GM18519 (cell line): ENCODE results near the gene IL10.

Experiments used
- ATAC-seq: cut with Tn5 transposase; IDR thresholded peaks from one replicate; pipeline ENCODE4 v1.9.1; 2021; ENCODE audit warnings: mild to moderate bottlenecking, moderate library complexity; ENCODE audit not compliant: unreplicated experiment, low FRiP score

The IL10 gene

GRCh38 chr1:206772243-206772937 is at the start of gene IL10:
Gene IL10, minus strand, starts transcription at chr1:206772494. Its CDS starts 59 bp downstream, at chr1:206772435.
- no peak for ATAC-seq

GRCh38 chr1:206821493-206821892 is 49.2 kb upstream of the IL10 start:
- ATAC-seq, result no peak

DNA sequence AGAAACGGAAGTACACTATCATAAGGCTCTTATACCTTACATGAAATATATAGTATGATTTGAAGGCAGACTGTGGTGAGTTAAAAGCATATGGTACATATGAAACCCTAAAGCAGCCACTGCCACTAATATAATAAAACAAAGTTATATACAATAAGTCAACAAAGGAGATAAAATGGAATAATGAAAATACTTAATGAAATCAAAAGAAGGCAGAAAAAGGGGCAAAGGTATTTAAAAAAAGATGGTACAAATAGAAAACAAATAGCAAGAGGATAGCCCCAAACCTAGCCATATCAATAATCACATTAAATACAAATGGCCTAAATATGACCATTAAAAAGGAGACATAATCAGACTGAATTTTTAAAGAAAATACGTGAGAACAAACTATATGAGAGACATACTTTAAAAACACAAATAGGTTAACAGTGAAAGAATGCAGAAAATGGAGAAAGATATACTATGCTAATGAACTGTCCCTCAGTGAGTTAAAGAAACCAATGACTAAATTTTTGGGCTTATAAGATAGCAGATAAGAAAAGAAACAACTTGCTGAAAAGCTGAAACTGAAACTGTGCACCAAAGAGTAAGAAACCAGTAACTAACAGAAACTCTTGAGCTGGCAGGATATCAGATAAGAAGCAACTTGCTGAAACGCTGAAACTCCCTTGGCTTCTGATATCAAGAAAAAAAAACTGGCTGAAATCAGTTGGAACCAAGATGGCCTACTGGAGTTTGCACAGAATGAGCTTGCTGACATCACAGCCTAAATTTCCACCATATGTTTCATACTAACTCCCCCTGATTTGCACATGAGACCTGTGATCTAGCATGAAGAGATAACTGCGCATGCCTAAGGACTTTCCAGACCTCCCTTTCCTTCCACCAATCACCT is 44.3 kb upstream of the IL10 start:
- ATAC-seq, result peak; percentile 66

GRCh38 chr1:206814716-206815341 is 42.5 kb upstream of the IL10 start:
- ATAC-seq, result no peak

DNA sequence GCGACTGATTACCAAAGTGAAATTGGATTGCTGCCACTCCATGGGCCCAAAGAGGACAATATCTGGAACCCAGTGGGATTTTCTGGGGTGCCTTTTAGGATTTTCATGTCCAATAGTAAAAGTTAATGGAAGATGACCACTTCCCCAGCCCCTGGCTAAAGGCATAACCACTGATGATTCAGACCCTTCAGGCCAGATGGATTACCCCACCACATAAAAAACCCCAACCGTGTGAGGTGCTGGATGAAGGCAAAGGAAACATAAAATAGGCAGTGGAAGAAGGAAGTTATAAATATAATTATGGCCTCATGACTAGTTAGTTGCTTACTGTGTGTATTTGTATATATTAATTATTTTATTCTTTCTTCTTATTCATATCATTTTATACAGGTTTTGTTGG is 40.2 kb upstream of the IL10 start:
- ATAC-seq, result no peak

DNA sequence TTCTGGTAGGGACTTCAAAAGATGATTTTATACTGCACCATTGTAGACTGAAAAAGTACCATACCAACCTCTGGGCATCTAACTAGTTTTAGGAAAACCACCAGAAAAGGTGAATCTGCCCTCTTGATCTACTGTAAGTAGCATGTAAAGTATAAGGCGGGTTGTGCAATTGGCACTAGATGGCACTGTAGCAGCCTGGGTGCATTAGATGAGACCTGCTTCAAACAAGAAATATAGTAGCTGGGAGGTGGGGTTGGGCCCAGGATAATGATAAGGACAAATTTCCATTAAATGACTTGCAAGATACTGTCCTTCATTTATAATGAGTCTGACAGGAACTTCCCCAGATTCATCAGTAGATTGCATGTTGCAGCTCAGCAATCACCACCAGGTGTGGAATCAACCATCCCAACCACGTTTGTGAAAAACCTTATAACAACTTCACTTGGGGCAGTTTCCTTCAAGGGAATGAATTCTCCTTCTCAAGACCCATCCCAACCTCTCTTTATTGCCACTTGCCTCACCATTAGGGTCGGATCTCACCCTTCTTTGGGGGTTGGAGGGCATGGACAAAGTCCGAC is 37.3 kb upstream of the IL10 start:
- ATAC-seq, result no peak

- ATAC-seq, result no peak
Observed at GRCh38 chr1:206808615-206809014, 36.3 kb upstream of the IL10 start.

DNA sequence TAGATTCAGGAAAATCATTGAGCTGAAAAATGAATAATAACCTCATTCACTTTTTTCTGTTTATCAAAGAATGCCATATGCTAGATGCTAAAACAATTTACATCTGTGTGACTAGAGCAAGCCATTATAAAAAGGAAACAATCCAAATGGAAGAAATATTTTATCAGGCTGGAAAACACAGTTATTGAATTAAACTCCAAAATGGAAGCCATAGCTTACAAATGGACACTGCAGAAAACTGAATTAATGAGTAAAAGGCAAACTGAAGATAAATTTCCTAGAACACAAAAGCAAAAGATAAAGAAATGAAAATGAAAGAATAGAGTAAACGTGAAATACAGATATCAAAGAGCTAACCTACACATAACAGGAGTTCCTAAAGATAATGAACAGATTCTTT is 33.1 kb upstream of the IL10 start:
- no peak for ATAC-seq

- ATAC-seq, result no peak
Observed at GRCh38 chr1:206804156-206804737, 32.0 kb upstream of the IL10 start.

GRCh38 chr1:206803221-206803730 is 31.0 kb upstream of the IL10 start:
- peak; percentile 96 for ATAC-seq

GRCh38 chr1:206802401-206802800 is 30.1 kb upstream of the IL10 start:
- ATAC-seq, result no peak

- ATAC-seq, result no peak
Observed at GRCh38 chr1:206801467-206801866, 29.2 kb upstream of the IL10 start.

DNA sequence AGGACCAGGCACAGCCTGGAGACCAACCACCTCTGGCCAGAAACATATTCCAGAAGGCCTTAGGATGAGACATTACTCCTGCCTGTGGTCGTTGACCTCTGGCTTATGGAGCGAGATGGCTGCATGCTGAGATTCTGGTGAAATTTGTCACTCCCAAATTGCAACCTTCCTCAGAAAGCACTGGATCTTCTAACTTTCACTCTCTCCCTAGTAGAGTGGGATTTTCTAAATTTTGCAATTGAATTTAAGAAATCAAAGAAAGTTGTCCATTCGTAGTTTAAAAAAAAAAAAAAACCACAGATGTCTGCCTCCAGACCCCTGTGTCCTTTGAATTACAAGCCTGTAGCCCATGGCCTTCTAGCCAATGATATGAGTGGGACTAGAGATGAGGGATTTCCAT is 28.6 kb upstream of the IL10 start:
- no peak for ATAC-seq

- no peak for ATAC-seq
Observed at GRCh38 chr1:206800411-206800810, 28.1 kb upstream of the IL10 start.

GRCh38 chr1:206799311-206799710 is 27.0 kb upstream of the IL10 start:
- ATAC-seq, result no peak

DNA sequence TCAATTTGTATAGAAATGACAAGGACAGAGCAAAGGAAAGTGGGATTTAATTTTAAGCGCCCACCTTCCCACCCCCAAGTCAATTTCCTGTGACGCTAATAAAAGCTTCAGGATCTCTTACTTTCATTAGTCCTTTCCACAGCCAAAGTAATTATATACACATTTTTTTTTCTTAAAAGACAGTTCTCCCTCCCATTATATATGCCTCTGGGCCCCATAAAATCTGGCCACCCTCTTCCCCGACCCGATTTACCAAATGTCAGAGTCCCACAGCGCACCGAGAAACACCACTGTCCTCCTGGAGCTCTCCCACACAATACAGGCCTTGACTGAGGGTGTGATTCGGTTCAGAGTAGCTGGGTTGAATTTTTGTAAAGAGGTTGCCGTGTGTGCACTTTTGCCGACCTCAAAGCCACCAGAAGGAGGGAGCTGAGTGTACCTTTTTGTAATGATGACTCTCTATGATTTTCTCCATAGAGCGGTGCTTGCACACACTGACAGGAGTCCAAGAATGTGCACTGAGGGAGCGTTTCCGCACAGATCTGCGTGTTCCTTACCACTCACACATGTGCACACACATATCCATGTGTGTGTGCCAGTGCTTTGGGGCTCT is 26.2 kb upstream of the IL10 start:
- no peak for ATAC-seq

DNA sequence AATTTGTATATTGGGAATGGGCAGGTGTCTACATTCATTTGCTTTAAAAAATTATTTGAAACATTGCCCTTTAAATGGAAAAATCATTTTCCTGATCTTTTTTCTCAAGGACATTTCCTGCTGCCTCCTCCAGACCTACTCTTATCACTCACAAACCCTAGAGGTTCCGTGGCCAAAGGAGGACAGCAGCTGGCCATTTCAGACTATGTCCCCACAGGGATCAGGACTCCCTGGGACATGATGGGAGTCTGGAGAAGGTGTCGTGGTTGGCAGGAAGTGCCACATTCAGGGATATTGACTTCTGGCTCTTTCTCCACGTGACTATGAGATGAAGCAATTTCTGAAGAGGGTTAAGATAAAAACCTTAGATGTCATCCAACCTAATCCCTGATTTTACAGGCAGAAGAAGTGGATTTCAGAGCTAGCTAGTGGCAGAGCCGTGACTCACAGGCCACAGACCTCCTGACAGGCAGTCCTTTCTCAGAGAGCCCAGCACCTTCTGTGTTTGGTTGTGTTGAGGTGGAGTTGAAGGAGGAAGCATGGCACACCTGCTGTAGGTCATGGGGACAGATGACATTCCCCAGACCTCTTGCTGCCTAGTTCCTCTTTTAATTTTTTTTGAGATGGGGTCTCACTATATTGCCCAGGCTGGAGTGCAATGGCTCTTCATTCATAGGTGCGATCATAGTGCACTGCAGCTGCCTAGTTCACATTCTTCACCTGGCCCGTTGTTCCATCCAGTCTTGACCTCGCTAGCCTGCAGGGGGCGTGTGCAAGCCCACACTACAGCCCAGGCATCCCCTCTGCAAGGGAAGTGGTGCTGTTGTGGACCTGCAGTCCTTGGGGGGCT is 25.5 kb upstream of the IL10 start:
- no peak for ATAC-seq

- no peak for ATAC-seq
Observed at GRCh38 chr1:206796981-206797402, 24.7 kb upstream of the IL10 start.

DNA sequence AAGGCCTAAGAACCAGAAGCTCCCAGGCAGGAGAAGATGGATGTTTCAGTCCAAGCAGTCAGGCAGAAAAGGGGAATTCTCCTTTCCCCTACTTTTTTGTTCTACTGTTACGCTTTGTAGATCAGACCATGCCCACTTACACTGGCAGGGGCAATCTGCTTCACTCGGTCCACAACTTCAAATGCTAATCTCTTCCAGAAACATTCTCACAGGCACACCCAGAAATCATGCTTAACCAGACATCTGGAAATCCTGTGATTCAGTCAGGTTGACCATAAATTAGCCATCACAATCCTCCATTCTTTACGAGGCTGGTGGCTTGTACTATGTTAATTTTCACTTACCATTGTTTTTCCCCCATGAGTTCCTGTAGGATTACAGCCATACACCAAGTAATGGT is 23.8 kb upstream of the IL10 start:
- ATAC-seq, result no peak
